HL-60 (cell line): Measurements from ENCODE around the gene ATP6V1C2.
"Not testable (repeated sequence)": the region's sequence is repeated elsewhere in the genome, so short reads cannot be mapped to it uniquely, and the experiment has no call there.

Experiments used
- GABPA ChIP-seq: IDR thresholded peaks from 2 replicates; pipeline ENCODE4 v1.6.1; 2012; ENCODE audit warnings: low read depth
- POLR2AphosphoS5 ChIP-seq: IDR thresholded peaks from 2 replicates; pipeline ENCODE4 v1.6.1; 2012; ENCODE audit warnings: low read depth
- REST ChIP-seq: IDR thresholded peaks from 2 replicates; pipeline ENCODE4 v1.6.1; 2012; ENCODE audit warnings: low read depth; ENCODE audit not compliant: insufficient replicate concordance
- SPI1 ChIP-seq: IDR thresholded peaks from 2 replicates; pipeline ENCODE4 v1.6.1; 2012; ENCODE audit warnings: low read depth, mild to moderate bottlenecking, borderline replicate concordance
- TF ChIP-seq, protein P1 (sequence below): IDR thresholded peaks from one replicate; pipeline ENCODE4 v1.5.1; 2011; ENCODE audit warnings: low read length, control low read depth, inconsistent platforms; ENCODE audit not compliant: insufficient read depth

- TF ChIP-seq, protein P1, sequence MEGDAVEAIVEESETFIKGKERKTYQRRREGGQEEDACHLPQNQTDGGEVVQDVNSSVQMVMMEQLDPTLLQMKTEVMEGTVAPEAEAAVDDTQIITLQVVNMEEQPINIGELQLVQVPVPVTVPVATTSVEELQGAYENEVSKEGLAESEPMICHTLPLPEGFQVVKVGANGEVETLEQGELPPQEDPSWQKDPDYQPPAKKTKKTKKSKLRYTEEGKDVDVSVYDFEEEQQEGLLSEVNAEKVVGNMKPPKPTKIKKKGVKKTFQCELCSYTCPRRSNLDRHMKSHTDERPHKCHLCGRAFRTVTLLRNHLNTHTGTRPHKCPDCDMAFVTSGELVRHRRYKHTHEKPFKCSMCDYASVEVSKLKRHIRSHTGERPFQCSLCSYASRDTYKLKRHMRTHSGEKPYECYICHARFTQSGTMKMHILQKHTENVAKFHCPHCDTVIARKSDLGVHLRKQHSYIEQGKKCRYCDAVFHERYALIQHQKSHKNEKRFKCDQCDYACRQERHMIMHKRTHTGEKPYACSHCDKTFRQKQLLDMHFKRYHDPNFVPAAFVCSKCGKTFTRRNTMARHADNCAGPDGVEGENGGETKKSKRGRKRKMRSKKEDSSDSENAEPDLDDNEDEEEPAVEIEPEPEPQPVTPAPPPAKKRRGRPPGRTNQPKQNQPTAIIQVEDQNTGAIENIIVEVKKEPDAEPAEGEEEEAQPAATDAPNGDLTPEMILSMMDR: not testable (repeated sequence)
- TF ChIP-seq POLR2AphosphoS5, SPI1, REST, GABPA: not testable (repeated sequence)
Observed at GRCh38 chr2:10805990-10806389, 84.6 kb downstream of the ATP6V1C2 start.
